Mesodermal cell (in vitro differentiated cells): ENCODE data around the gene RIPK4.

ENCODE experiments used
- H3K27ac ChIP-seq: 2 replicates; pipeline ENCODE4 v1.7.0; 2013; ENCODE audit warnings: mild to moderate bottlenecking, low read depth, low read length, moderate library complexity; ENCODE audit not compliant: severe bottlenecking
- H3K36me3 ChIP-seq: 2 replicates; pipeline ENCODE4 v1.7.1; 2013; ENCODE audit warnings: mild to moderate bottlenecking, low read length, moderate library complexity; ENCODE audit not compliant: control insufficient read depth, insufficient read depth
- H3K4me1 ChIP-seq: one replicate; pipeline ENCODE4 v1.7.1; 2013; ENCODE audit warnings: mild to moderate bottlenecking, low read length; ENCODE audit not compliant: insufficient read depth, control insufficient read depth, poor library complexity, severe bottlenecking
- H3K4me3 ChIP-seq: 2 replicates; pipeline ENCODE4 v1.7.0; 2013; ENCODE audit warnings: low read length, control low read depth, mild to moderate bottlenecking; ENCODE audit not compliant: insufficient read depth, poor library complexity, severe bottlenecking; ENCODE audit errors: extremely low read depth
- H3K9me3 ChIP-seq: 2 replicates; pipeline ENCODE4 v1.7.1; 2013; ENCODE audit warnings: mild to moderate bottlenecking, low read length, moderate library complexity; ENCODE audit not compliant: control insufficient read depth
- WGBS, 2 experiments: methylation state at CpG; one replicate each; pipeline ENCODE4 v1.1.5; 2013; ENCODE audit warnings: missing lambda C conversion rate in 2 of 2; ENCODE audit not compliant: insufficient coverage in 2 of 2; 5-methylcytosine and 5-hydroxymethylcytosine counted together

The RIPK4 gene

GRCh38 chr21:41712201-41712600 is 54.7 kb downstream of the RIPK4 start:
- WGBS, 2 experiments: 20 to 21% methylated on average over 8 to 12 of the region's 18 CpGs
- H3K4me1 ChIP-seq: peaks cover 7% of the 10 kb centered on the region

GRCh38 chr21:41711416-41712007 is 55.3 kb downstream of the RIPK4 start:
- Histone ChIP-seq H3K36me3 (no peaks in the 10 kb centered on the region), H3K9me3 (no peaks in the 10 kb centered on the region), H3K27ac (no peak overlapping the region), H3K4me1 (peaks cover 7% of the 10 kb centered on the region), H3K4me3 (no peak overlapping the region)
- 74 to 75% methylated on average over 8 to 13 of the region's 13 CpGs for WGBS, 2 experiments

More at GRCh38 chr21:41712201-41712600, 54.7 kb downstream of the RIPK4 start:
- no peaks in the 10 kb centered on the region for H3K9me3 ChIP-seq
- no peak overlapping the region for H3K4me3 ChIP-seq
- no peak overlapping the region for H3K27ac ChIP-seq
- no peaks in the 10 kb centered on the region for H3K36me3 ChIP-seq

- Histone ChIP-seq H3K4me1 (peaks cover 7% of the 10 kb centered on the region), H3K4me3 (no peak overlapping the region), H3K9me3 (no peaks in the 10 kb centered on the region), H3K36me3 (no peaks in the 10 kb centered on the region), H3K27ac (no peak overlapping the region)
- 82 to 91% methylated on average over 6 to 8 of the region's 8 CpGs for whole genome bisulfite sequencing, 2 experiments
Observed at GRCh38 chr21:41710823-41711160, 56.1 kb downstream of the RIPK4 start.

- Histone ChIP-seq H3K9me3 (no peaks in the 10 kb centered on the region), H3K4me3 (no peak overlapping the region), H3K4me1 (peaks cover 7% of the 10 kb centered on the region), H3K36me3 (no peaks in the 10 kb centered on the region), H3K27ac (no peak overlapping the region)
- WGBS, 2 experiments: 94% methylated on average over 10 to 11 of the region's 12 CpGs
Observed at GRCh38 chr21:41709965-41710822, 56.7 kb downstream of the RIPK4 start.

- Histone ChIP-seq H3K4me3 (no peak overlapping the region), H3K27ac (no peak overlapping the region), H3K9me3 (no peaks in the 10 kb centered on the region), H3K36me3 (no peaks in the 10 kb centered on the region), H3K4me1 (peaks cover 5% of the 10 kb centered on the region)
- WGBS, 2 experiments: 65 to 73% methylated on average over 4 to 5 of the region's 7 CpGs
Observed at GRCh38 chr21:41709166-41709565, 57.7 kb downstream of the RIPK4 start.

- Histone ChIP-seq H3K4me1 (peaks cover 5% of the 10 kb centered on the region), H3K9me3 (no peaks in the 10 kb centered on the region), H3K4me3 (no peak overlapping the region), H3K36me3 (no peaks in the 10 kb centered on the region), H3K27ac (no peak overlapping the region)
Observed at GRCh38 chr21:41707960-41708330, 58.9 kb downstream of the RIPK4 start.

- 69 to 70% methylated on average over 5 of the region's 6 CpGs for WGBS, 2 experiments
- H3K27ac ChIP-seq: no peak overlapping the region
- H3K4me3 ChIP-seq: no peak overlapping the region
- H3K36me3 ChIP-seq: no peaks in the 10 kb centered on the region
- no peaks in the 10 kb centered on the region for H3K9me3 ChIP-seq
- peaks cover 5% of the 10 kb centered on the region for H3K4me1 ChIP-seq
Observed at GRCh38 chr21:41707231-41707959, 59.5 kb downstream of the RIPK4 start.

GRCh38 chr21:41706678-41707077 is 60.2 kb downstream of the RIPK4 start:
- Histone ChIP-seq H3K4me3 (no peak overlapping the region), H3K27ac (no peak overlapping the region), H3K9me3 (no peaks in the 10 kb centered on the region), H3K4me1 (no peaks in the 10 kb centered on the region), H3K36me3 (no peaks in the 10 kb centered on the region)
- WGBS, 2 experiments: 53 to 63% methylated on average over 3 of the region's 3 CpGs

GRCh38 chr21:41706263-41706639 is 60.6 kb downstream of the RIPK4 start:
- Histone ChIP-seq H3K4me3 (no peak overlapping the region), H3K9me3 (no peaks in the 10 kb centered on the region), H3K36me3 (no peaks in the 10 kb centered on the region), H3K4me1 (no peaks in the 10 kb centered on the region), H3K27ac (no peak overlapping the region)
- 79 to 93% methylated on average over 3 of the region's 4 CpGs for WGBS, 2 experiments

GRCh38 chr21:41705546-41706262 is 61.1 kb downstream of the RIPK4 start:
- Histone ChIP-seq H3K9me3 (no peaks in the 10 kb centered on the region), H3K36me3 (no peaks in the 10 kb centered on the region), H3K27ac (no peak overlapping the region), H3K4me3 (no peak overlapping the region), H3K4me1 (no peaks in the 10 kb centered on the region)
- WGBS, 2 experiments: 91 to 94% methylated on average over 12 to 13 of the region's 16 CpGs
